GM19324 (cell line): ENCODE measurements around the gene KATNIP.

Experiments used
- ATAC-seq: cut with Tn5 transposase; IDR thresholded peaks from one replicate; pipeline ENCODE4 v1.9.1; 2021; ENCODE audit warnings: mild to moderate bottlenecking, moderate library complexity; ENCODE audit not compliant: unreplicated experiment, low FRiP score

The KATNIP gene

DNA sequence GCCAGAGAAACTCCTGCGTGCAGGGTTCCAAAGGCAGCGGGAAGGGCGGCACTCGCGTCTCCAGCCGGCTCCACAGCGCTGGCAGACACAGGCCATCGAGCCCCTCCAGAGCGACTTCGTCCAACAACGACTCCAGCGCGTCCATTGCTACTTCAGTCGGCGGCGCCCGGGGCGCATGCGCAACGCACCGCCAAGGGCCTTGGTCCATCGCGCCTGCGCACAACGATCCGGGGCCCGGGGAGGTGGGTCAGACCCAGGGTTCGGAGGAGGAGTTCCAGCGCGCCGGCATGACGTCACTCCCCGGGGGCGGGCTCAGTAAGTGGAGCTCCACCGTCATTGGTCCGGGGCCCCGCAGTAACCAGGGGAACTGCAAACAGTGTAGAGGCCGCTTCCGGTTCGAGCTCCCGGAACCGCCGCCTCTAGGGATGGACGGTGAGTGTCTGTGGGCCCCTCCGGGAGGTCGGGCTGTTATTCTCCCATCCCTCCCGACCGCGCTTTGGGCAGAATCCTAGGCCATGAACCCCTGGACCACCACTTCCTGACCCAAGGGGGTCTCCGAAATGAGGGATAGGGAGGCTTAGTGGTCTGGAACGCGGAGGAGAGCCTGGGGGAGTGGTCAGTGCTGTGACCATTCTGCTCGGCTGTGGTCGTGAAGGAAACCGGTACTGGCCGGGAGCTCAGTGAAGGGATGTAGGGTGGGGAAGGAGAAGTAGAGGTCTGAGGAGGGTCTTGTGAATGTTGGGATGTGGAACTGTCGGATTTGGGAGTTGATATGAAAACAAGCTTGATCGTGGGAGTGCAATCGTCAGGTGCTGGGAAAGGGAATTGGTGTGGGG, at the start of gene KATNIP, which contains the start of gene GTF3C1:
TSS of gene KATNIP (plus strand) at position 399 of the 836 bp plus-strand sequence. CDS start at position 426, 27 bp downstream.
TSS of gene GTF3C1 (minus strand) at position 168 of the 836 bp plus-strand sequence. CDS start at position 145, 23 bp downstream.
- ATAC-seq, result peak; percentile 98

DNA sequence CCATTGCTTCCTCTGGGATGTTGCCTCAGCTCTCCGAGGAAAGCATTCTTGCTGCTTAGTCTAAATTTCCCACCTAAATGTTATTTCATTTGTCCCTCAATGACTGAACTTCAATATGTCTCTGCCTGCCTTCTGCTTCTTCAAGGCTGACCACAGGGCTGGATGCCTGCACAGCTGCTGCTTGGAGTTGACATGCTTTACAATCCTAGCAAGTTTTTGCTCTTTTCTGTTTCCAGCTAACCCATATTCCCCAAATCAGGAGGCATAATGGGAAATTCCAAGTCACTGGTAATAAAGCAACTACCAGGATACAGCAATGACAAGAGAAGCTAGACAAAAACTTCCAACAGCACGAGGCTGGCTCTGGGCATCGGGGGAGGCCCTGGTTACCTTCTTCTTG, 49.1 kb upstream of the KATNIP start:
- ATAC-seq, result no peak

DNA sequence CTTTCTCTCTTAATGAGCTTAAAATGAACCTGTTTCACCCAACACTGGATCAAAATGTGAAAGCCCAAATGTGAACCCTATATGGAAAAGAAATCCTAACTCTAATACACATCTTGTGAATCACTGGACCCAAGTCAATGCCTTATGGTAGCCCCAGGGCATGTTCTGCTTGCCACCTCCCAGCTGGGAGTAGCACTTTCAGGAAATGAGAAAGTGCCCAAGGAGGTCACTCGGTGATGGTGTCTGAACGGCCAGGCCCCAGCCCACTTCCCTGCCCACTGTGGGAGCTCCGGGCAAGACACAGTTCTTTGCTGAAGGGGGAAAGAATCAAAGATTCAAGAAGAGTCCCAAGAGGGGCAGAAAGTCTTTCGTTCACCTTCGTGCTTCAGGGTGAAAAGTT, 46.3 kb upstream of the KATNIP start:
- no peak for ATAC-seq

DNA sequence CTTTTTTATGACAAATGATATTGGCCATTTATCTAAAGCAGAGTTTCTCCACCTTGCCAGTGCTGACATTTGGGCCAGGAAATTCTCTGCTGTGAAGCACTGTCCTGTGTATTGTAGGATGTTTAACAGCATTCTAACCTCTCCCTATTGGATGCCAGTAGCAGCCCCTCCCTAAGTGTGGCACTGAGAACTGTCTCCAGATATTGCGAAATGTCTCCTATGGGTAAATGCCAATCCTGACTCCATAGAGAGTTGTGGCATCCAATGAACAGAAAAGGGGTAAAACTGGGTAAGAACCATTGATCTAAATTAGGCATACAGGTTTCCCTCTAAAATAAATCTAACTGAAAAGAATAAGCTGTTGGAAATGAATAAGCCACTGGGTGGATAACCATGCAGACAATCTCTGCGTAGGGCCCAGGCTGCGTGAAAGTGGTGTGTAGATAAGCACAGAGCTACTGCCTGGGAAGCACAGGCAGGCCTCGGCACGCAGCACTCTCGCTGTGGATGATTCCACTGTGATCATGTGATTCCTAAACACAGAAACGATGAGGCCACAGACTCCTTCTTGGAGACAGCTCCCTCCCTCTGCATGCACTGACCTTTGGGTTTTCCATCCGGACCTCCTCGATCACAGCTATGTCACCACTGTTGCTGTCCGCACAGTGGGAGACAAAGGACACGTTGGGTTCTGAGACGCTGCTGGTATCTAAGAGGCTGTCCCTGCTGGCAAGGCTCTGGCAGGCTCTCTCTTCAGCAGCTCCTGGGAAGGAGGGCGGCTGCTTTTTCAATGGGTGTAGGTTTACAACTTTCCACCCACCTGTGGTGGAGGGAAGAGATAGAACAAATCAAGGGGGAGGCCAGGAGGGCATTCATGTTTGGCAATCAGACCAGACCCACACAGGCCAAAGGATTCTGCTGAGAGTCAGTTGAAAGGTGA, 44.4 kb upstream of the KATNIP start:
- ATAC-seq, result no peak

DNA sequence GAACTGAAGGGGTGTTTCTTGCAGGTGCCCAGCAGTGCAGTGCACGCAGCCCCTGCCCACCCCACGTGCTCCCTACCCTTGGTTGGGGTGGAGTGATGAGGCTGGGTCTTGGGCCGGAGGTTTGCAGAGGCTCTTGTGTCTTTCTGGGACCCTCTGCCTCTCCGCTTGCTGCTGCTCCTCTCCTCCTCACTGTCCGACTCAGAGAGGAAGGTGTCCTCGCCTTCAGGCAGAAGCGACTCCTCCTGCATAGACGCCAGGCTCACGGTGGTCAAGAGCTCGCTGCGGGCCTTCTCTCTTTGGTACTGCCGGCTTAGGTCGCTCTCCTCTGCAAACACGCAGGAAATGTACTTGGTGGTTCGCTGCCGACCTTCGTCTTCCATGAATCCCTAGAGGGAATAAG, 43.2 kb upstream of the KATNIP start:
- ATAC-seq, result no peak

DNA sequence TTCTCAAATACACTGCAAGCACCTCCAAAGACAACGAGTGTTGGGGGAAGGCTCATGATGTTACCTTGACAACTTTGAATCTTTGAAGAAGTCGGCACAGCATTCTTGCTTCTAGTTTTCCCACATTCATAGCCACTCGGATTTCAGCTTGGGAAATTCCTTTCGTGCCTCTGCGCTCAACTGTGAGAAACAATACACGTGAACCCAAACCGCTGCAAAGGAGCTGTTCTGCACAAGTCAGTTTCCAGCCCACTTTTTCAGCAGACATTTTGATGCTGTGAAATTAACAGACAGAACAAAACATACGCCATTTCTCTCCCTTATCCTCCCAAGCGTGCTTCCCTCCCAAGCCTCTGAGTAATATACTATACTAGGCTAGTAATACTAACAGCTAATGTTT, 41.5 kb upstream of the KATNIP start:
- ATAC-seq, result no peak

DNA sequence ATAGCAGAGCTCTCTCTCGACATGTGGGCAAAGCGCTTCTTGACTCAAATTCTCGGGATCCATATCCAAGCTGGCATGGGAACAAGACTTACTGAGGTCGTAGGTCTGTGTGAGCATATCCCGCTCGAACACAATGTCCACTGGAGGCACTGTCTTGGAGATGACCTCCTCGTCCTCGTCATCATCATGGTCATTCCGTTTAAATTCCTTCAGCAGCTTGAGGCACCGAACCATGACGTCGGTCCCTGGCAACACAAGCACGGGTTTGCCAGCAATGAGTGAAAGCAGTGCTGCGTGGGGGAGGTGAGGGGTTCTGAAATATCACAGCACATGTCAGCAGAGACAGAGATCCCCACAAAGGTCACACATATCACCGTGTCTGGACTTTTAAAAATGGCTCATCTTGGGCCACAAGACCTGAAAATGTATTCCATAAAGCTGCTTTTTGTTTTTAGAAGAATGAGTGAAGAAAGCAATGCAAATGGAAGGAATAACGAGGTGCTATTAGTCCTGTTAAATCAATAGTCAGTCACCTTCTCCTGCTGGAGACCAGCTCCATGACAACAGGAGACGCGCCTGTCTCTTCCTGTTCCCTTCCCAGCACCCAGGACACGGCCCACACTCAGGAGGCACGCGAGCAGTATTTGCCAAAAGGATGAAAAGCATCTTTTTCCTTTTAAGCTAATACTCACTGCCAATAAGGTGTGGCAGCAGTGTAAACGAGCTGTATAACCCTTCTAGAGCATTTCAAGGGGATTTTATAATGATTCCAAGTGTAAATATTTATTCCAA, 38.1 kb upstream of the KATNIP start:
- no peak for ATAC-seq

DNA sequence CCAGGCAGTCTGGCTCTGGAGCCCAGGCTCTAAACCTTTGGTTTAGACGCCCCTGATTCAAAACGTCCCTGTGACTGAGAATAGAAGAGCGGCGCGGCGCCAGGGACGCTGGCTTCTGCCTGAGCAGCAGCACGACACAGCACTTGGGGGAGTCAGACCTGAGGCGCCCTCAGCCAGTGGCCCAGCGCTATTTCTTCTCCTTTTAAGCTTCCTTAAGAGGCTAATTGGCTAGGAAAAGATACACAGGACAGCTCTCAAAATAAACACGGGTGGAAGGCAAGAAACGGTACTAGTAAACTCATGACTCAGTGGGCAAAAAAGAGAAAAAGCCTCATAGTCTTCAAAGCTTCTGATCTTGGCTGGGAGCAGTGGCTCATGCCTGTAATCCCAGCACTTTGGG, 35.1 kb upstream of the KATNIP start:
- no peak for ATAC-seq

DNA sequence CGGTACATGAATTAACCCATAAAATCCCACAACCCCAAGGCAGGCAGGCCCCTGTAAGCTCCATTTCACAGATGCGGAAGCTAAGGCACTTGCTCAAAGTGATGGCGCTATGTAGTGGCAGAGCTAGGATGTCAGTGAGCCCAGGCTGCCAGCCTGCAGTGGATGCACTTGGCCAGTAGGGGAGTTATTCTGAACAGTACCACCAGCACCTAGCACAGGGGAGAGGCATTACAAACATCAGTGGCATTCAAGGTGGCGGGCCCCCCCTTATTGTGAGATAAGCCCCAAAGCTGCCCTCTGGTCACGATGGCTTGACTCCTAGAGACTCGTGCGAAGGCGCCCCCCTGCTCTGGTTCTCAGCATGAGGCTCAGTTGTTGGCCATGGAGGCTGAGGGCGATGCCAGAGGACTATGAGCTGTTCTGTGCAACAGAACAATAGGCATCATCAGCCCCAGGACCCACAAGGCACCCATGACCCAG, 34.0 kb upstream of the KATNIP start:
- ATAC-seq, result no peak

DNA sequence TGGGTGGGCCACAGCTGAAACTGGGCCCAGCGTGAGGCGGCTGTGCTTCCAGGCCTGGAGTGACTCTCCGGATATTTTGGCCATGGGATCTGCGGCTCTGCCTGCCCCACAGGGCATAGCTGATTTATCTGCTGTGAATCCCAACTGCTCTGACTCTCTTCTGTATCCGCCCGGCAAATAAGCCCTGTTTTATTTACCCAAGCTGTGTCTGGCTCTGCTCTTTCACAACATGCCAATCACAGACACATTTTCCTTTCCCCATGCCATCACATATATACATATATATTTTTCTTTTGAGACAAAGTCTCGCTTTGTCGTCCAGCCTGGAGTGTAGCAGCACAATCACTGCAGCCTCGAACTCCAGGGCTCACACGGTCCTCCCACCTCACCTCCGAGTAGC, 33.6 kb upstream of the KATNIP start:
- no peak for ATAC-seq

DNA sequence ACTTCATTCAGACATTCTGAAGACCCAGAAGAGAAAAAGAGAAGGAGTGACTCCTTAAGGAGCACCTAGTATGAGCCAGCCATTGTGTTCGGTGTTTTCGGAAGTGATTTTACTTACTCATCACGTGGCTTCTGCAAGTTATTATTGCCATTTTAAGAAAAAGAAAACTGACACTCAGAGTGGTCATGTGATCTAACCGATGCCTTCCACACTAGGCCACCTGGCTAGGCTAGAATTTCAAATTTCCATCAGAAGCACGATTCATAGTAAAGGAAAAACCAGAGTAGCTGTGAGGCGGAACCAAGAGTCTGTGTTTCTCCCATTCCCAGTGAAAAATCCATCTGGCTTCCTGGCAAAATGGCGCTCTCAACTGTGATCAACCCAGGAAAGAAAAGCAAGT, 32.3 kb upstream of the KATNIP start:
- ATAC-seq, result no peak

DNA sequence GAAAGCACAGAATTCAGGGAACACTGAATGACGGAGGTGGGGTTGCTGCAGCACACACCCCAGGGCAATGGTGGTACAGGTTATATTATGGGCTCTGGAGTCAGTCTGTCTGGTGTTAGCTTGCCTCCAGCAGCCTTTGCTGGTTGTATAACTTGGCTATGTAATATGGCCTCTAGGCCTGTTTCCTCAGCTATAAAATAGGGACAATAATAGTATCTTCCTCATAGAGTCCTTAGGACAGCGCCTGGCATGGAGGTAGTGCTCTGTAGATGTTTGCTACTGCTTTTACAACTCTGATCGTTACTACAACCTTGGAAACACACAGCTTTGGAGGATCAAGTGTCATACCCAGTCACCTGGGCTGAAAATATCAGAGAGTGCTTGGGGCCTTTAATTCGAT, 31.7 kb upstream of the KATNIP start:
- ATAC-seq, result no peak

DNA sequence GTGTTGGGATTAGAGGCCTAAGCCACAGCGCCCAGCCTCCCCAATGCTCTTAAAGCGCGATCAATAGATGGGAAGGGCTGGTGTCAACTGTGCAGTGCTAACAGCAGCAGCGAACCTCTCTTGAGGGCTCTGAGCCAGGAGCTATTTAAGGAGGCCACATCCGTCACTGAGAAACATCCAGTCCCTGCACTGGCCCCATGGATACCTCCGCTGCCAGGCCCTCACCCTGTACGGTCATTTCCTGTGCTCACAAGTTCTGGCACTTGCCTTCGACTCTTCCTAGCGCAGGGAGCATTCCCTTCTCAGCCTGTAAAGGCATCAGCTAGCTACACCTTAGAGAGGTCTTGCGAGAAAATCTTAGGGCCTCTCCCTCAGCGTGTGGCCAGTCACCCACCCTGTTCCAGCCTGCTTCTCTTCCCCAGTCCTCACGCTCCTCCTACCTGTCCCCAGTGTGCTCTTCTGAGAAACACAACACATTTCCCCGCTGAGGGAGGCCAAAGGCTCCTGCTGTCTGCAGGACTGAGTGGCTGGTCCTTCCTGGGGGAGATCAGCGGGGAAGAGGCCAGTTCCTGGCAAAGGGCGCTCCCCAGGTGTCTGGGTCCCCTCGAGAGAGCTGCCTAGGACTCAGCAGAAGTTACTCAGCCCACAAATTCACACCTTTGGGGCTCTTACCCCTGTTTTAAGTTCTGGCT, 28.8 kb upstream of the KATNIP start:
- ATAC-seq, result no peak

DNA sequence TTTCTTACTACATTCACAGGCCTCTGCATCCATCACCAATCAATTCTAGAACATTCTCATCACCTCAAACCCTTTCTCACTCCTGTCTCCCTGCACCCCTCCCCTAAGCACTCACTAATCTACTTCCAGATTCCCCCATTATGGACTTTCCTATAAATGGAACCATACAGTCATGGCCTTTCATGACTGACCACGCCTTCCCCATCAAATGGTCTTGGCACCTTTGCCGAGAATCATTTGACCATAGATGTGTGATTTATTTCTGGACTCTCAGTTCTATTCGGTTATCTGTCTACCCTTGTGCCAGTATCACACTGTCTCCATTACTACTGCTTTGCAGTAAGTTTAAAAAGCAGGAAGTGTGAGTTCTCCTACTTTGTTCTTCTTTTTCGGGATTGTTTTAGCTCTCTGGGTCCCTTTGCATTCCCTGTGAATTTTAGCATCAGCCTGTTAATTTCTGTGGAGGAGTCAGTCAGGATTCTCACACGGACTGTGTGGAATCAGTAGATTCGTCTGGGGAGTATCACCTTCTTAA, 27.7 kb upstream of the KATNIP start:
- ATAC-seq, result no peak

DNA sequence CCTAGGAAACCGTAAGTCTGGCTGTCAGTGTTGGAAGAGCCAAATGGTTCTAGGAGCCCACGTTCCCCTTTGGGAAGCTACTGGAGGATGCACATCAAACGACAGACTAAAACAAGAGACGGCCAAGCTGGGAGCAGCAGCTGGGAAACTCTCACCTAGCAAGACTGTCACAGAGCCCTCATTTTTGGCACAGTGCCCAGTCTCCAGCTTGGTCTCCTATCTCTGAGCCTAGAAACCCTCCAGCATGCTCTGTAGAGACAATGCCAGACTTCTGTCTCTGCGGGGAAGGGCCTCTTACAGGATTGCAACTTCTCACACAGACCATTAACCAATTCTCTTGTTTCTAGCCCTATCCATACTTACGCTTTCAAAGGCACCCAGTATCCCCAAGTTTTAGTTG, 23.8 kb upstream of the KATNIP start:
- ATAC-seq, result no peak

DNA sequence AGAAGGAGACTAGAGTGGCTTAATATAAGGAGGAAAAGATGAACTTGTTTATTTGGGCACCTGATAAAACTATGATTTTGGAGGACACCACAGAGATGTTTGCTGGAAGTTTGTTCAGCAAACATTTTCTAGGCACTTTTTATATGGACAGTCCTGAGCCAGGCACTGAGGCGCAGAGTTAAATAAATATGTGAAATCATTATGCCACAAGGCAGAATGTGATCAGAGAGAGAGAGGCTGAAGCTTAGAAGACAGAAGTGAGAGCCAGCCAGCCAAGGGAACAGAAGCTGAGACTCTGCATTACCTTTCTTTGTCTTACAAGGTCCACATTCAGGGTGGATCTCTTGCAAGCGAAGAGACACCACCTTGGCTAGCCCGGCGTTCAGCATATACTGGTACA, 21.6 kb upstream of the KATNIP start:
- no peak for ATAC-seq

DNA sequence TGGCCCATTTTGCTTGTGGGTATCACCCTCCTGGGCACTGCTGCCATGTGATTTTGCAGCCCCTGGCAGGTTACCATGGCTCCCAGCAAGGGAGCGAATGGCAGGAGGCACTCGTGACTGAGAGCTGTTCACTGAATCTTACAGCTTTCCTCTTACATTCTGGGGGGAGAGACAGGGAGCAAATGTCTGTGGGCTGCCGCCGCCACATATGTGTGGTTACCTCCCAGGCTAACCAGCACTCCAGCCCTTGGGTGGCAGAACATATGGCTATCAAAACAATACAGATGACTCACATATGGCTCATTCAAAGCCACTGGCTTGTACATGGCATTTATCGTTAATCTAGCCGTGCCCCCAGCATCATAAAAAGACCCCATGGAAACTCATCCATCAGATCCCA, 20.0 kb upstream of the KATNIP start:
- ATAC-seq, result no peak

DNA sequence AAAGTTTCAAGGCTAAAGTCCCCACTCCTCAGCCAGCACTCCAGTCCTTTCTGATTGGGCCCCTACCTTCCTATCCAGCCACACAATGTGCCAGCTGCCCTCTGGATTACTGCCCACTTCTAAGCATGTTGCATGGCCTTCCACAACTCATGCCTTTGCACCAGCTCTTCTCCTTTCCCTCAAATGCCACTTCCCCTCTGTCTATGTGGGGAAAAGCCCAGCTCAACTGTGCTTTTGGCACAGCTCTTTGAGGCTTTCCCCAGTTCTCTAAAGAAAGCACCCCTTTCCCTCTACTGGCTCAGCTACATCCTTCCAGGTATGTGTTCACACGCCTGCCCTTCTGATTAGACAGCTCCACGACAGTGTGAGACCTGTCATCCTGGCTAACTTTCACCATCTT, 18.8 kb upstream of the KATNIP start:
- no peak for ATAC-seq
